Activated T-cell treated with anti-CD3 and anti-CD28 coated beads, Interleukin-2, amount 50 U/mL, for 72 hours (primary cell): ENCODE results near the gene MRPS17. TPM values are rescaled to one million over a fixed set of nuclear protein-coding genes. Genes with fewer than 3 reads are reported as not detected.
A peak's percentile ranks its signal among the peaks of the same experiment; 100 is the strongest.

ENCODE experiments used
- ATAC-seq, 2 donors: fragments of 150-1000 bp; cut with Tn5 transposase; replicated peaks in 1 of 2; 2 replicates each; pipeline ENCODE4 v1.10.0; 2021; ENCODE audit warnings: moderate library complexity in 2 of 2, mild to moderate bottlenecking in 1 of 2
- DNase-seq, 2 donors: peaks; one replicate each; pipeline ENCODE4 v3.0.0; 2021 to 2022; ENCODE audit warnings: mixed read lengths in 1 of 2
- H3K27ac Mint-ChIP-seq: one replicate; pipeline ENCODE4 v1.8.0; 2022; ENCODE audit warnings: mild to moderate bottlenecking, moderate library complexity, mixed read lengths
- H3K27me3 Mint-ChIP-seq: one replicate; pipeline ENCODE4 v1.8.0; 2022; ENCODE audit warnings: low read depth, mixed read lengths
- H3K36me3 Mint-ChIP-seq, 2 donors: one replicate each; pipeline ENCODE4 v1.8.0; 2022; ENCODE audit warnings: mixed read lengths in 2 of 2, mild to moderate bottlenecking in 1 of 2; ENCODE audit not compliant: insufficient read depth in 2 of 2
- H3K4me1 Mint-ChIP-seq: one replicate; pipeline ENCODE4 v1.8.0; 2022; ENCODE audit warnings: low read depth, mixed read lengths
- H3K4me3 Mint-ChIP-seq, 2 donors: one replicate each; pipeline ENCODE4 v1.8.0; 2022; ENCODE audit warnings: mild to moderate bottlenecking in 2 of 2, mixed read lengths in 2 of 2, moderate library complexity in 2 of 2
- H3K9me3 Mint-ChIP-seq, 2 donors: one replicate each; pipeline ENCODE4 v1.8.0; 2022; ENCODE audit warnings: mixed read lengths in 2 of 2
- total RNA-seq, 2 donors: library from RNA; stranded (reverse); gene quantifications; one replicate each; pipeline ENCODE4 v1.2.3, GENCODE V29; 2022

Gene MRPS17
- total RNA-seq, 2 donors from 2014 or later: 15.3 to 17.1 TPM

GRCh38 chr7:55992346-55992745, 40.7 kb downstream of the MRPS17 start:
- ATAC-seq (no peak), DNase-seq (no peak)
- Mint-ChIP-seq H3K36me3 (peaks cover 3 to 7% of the 10 kb centered on the region in 2 donors), H3K27me3 (no peaks in the 10 kb centered on the region), H3K27ac (no peak overlapping the region), H3K4me1 (no peaks in the 10 kb centered on the region), H3K4me3 (no peak overlapping the region), H3K9me3 (no peaks in the 10 kb centered on the region)

DNA sequence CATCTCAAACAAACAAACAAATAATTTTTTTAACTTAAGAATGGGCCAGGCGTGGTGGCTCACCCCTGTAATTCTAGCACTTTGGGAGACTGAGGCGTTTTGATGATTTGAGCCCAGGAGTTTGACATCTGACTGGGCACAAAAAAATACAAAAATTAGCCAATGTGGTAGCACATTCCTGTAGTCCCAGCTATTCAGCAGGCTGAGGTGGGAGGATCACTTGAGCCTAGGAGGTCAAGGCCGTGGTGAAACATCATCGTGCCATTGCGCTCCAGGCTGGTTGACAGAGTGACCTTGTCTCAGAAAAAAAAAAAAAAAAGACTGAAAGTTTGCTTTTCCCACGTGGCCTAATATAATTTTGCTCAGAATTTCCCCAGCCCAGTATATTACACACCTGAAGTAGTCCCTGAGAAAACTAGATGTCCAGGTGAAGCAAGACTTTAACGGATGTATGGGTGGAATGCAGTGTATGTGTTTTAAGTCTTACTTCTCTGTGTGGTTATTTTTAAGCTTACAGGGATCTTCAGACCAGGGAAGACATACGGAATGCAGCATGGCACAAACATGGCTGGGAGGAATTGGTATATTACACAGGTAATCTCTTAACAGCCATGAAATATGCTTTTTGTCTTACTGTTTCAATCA, 45.3 kb downstream of the MRPS17 start:
- H3K27ac Mint-ChIP-seq: peak overlapping the region; percentile 38
- H3K4me3 Mint-ChIP-seq: no peak overlapping the region
- peaks cover 18% of the 10 kb centered on the region for H3K4me1 Mint-ChIP-seq
- DNase-seq (no peak), ATAC-seq (no peak)
- no peaks in the 10 kb centered on the region for H3K9me3 Mint-ChIP-seq
- no peaks in the 10 kb centered on the region for H3K27me3 Mint-ChIP-seq
- peaks cover 6 to 7% of the 10 kb centered on the region in 2 donors for H3K36me3 Mint-ChIP-seq

GRCh38 chr7:56003749-56004148, 52.1 kb downstream of the MRPS17 start:
- peaks cover 22% of the 10 kb centered on the region for H3K4me1 Mint-ChIP-seq
- peaks cover 1 to 3% of the 10 kb centered on the region in 2 donors for H3K36me3 Mint-ChIP-seq
- no peak overlapping the region for H3K4me3 Mint-ChIP-seq
- ATAC-seq (no peak), DNase-seq (no peak)
- H3K9me3 Mint-ChIP-seq: no peaks in the 10 kb centered on the region
- no peak overlapping the region for H3K27ac Mint-ChIP-seq
- no peaks in the 10 kb centered on the region for H3K27me3 Mint-ChIP-seq

Other genes starting within 250 kb of the MRPS17 start
- not detected for gene SEPTIN14, start 89.1 kb upstream of the MRPS17 start, total RNA-seq
- 1 to 10 TPM; 2.0 TPM for gene ZNF713, start 64.4 kb upstream of the MRPS17 start, total RNA-seq
- 10 to 100 TPM; 55.5 to 57.0 TPM for gene NIPSNAP2, start 12.7 kb downstream of the MRPS17 start, total RNA-seq
- gene PSPH, start 99.6 kb downstream of the MRPS17 start, total RNA-seq: 10 to 100 TPM; 27.7 to 30.0 TPM
- gene CCT6A, start 99.9 kb downstream of the MRPS17 start, total RNA-seq: 100 to 1,000 TPM; 122 to 131 TPM
- gene SUMF2, start 112.4 kb downstream of the MRPS17 start, total RNA-seq: 100 to 1,000 TPM; 125 to 141 TPM
- gene PHKG1, start 141.1 kb downstream of the MRPS17 start, total RNA-seq: 1 to 10 TPM; 1.3 to 2.6 TPM
- 100 to 1,000 TPM; 437 to 452 TPM for gene CHCHD2, start 154.6 kb downstream of the MRPS17 start, total RNA-seq
- gene NUPR2, start 164.5 kb downstream of the MRPS17 start, total RNA-seq: under 1 TPM in 1 of 2 donors, not detected in 1; 0.58 TPM